ENCODE results near the gene ATF6B. TPM values are rescaled to one million over a fixed set of nuclear protein-coding genes. Genes with fewer than 3 reads are reported as not detected.

The ATF6B gene
- total RNA-seq, 1 experiment from 2014 or later: 87.2 TPM

DNA sequence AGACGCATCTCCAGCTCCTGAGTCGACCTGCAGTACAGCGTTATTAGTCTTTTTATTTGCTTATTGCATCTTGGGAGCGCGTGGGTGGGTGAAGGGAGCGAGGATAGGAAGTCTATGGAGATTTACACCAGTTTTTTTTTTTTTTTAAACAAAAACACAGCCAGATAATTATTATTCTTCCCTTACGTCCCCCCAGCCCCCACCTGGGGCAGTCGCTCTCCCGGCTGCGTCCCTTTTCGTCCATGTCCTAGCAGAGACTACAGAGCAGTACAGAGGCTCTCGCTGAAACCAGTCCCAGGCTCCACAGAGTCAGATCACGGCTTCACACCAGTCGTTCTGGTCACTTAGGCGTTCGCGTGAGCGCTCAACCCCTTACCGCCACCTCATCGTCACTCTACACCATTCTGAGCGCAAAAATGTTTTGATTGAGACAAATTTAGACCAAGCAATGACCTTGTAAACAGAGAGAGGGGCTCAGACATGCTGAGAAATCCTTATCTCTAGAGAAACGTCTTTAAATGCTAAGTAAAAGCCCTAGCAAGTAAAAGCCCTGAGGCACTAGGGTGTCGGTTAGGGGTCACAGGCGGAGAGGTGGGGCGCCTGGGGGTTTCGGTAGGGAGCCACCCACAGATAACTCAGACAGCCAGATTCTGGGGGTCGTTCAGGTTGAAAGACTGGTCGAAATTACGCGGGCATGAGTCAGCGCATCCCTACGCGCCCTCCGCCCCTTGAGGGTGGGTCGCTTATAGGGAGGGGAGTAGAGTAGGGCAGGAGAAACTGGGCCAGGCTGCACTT, 24.9 kb upstream of the ATF6B start:
- peaks cover 16% of the 10 kb centered on the region; the same call in 1 of the 2 replicates for H3F3A ChIP-seq (ENCODE audit: insufficient read depth, low read depth)
- peak; percentile 60 to 75 for DNase-seq
- H3K4me1 ChIP-seq (replicated peaks; ENCODE audit: insufficient read depth): peaks cover 18% of the 10 kb centered on the region
- TF ChIP-seq EZH2 (IDR thresholded peaks at IDR 0.05; ENCODE audit: low read depth): no peak
- no peak for TF ChIP-seq CTCF (conservative IDR thresholded peaks at IDR 0.05)
- ChIA-PET CTCF (interaction anchor here (0.7 to 0.9 kb wide), 2 partner anchors 34 to 35 kb away, joined by 9 to 10 read pairs; no protein-coding TSS in a partner anchor), POLR2A (ENCODE audit: unreplicated experiment) (interaction anchor here (0.5 to 1.3 kb wide), 3 partner anchors 8 to 23 kb away, joined by 3 to 17 read pairs (median 12); partner anchors contain the start of gene FKBPL)
- intact Hi-C loops (cut with micrococcal nuclease; ENCODE audit: unreplicated experiment): no loop called here
- H3K27me3 ChIP-seq (ENCODE audit: insufficient read depth, low read depth): no peaks in the 10 kb centered on the region
- BruUV-seq (replicated peaks): TSS peak; percentile 89
- 0 out of 2 replicates have a peak, but pooled peaks cover 2% of the 10 kb centered on the region for H4K20me1 ChIP-seq (ENCODE audit: insufficient read depth)
- H3K9me3 ChIP-seq (ENCODE audit: insufficient read depth, low read depth): no peaks in the 10 kb centered on the region
- peaks cover 18% of the 10 kb centered on the region for H3K36me3 ChIP-seq (ENCODE audit: low read depth)
- peak overlapping the region; percentile 82 for H2AFZ ChIP-seq
- peak overlapping the region; percentile 96 for H3K27ac ChIP-seq
- H3K4me2 ChIP-seq: peak overlapping the region; percentile 98
- peaks cover 35% of the 10 kb centered on the region for H3K79me2 ChIP-seq (ENCODE audit: low read depth)
- H3K4me3 ChIP-seq: peak overlapping the region; percentile 77
- no peaks in the 10 kb centered on the region for H3K9me2 ChIP-seq (ENCODE audit: insufficient read depth)

GRCh38 chr6:32151863-32152768, 24.1 kb upstream of the ATF6B start, which contains the start of gene PRRT1:
TSS of gene PRRT1 (minus strand) at chr6:32151939. CDS start at chr6:32151827, 112 bp downstream.
- Histone ChIP-seq H3K27me3 (ENCODE audit: insufficient read depth, low read depth) (no peaks in the 10 kb centered on the region), H3K4me3 (peak within 1 kb of the TSS; percentile 77), H3F3A (ENCODE audit: insufficient read depth, low read depth) (peaks cover 17% of the 10 kb centered on the region; the same call in 1 of the 2 replicates), H4K20me1 (ENCODE audit: insufficient read depth) (0 out of 2 replicates have a peak, but pooled peaks cover 2% of the 10 kb centered on the region), H3K4me1 (replicated peaks; ENCODE audit: insufficient read depth) (peaks cover 18% of the 10 kb centered on the region), H2AFZ (peak within 1 kb of the TSS; percentile 82), H3K27ac (peak within 1 kb of the TSS; percentile 96), H3K9me3 (ENCODE audit: insufficient read depth, low read depth) (no peaks in the 10 kb centered on the region), H3K79me2 (ENCODE audit: low read depth) (peaks cover 35% of the 10 kb centered on the region), H3K9me2 (ENCODE audit: insufficient read depth) (no peaks in the 10 kb centered on the region), H3K36me3 (ENCODE audit: low read depth) (peaks cover 11% of the 10 kb centered on the region), H3K4me2 (peak within 1 kb of the TSS; percentile 98)
- no peak for DNase-seq
- TF ChIP-seq EZH2 (IDR thresholded peaks at IDR 0.05; ENCODE audit: low read depth) (no peak), CTCF (conservative IDR thresholded peaks at IDR 0.05) (no peak)
- POLR2A ChIA-PET (ENCODE audit: unreplicated experiment): interaction anchor here (1.3 kb wide), 1 partner anchor 22 kb away, joined by 17 read pairs; the partner anchor contains the start of gene FKBPL
- BruUV-seq (replicated peaks): no TSS peak
- CTCF ChIA-PET: no interaction called here
- intact Hi-C loops (cut with micrococcal nuclease; ENCODE audit: unreplicated experiment): no loop called here

Measured in PC-9 (cell line).